GM19324 (cell line): ENCODE results near the gene UNC93A.
"Not testable (repeated sequence)": the region's sequence is repeated elsewhere in the genome, so short reads cannot be mapped to it uniquely, and the experiment has no call there.

ENCODE experiments used
- ATAC-seq: cut with Tn5 transposase; IDR thresholded peaks from one replicate; pipeline ENCODE4 v1.9.1; 2021; ENCODE audit warnings: mild to moderate bottlenecking, moderate library complexity; ENCODE audit not compliant: unreplicated experiment, low FRiP score

Gene UNC93A

DNA sequence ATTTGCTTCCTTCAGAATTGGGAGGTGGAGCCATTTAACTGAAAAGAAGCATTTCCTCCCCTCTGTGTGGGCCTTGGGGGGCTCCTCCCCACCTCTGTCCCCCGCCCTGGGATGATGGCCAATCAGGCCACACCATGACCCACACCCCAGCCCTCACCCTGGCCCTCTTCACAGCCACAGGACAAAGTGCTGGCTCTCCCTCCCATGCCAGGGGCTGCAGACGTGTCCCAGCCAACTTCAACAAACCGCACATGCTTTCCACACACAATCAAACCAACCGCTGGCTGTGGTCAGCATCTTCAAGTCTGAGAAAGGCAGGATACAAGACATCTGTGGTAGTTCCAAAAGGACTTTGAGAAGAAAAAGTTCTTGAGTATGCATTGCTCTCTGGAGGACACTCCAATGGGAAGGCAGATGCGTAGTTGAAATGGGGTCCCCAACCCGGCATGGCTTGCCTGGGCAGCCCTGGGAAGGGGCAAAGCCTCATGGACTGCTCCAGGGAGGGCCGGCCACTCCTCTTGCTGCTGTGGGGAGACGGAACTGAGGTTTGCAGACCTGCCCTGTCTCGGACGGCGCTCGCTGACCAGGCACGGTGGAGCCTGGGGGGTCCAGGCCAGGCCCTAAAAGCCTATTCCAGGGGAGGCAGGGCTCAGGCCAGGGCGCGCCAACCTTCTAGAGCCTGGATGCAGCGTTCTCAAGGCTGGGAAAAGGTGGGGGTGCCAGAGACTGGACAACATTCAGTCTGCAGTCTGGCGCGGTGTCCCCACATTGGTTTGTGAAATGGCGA, 45.9 kb downstream of the UNC93A start:
- no peak for ATAC-seq

DNA sequence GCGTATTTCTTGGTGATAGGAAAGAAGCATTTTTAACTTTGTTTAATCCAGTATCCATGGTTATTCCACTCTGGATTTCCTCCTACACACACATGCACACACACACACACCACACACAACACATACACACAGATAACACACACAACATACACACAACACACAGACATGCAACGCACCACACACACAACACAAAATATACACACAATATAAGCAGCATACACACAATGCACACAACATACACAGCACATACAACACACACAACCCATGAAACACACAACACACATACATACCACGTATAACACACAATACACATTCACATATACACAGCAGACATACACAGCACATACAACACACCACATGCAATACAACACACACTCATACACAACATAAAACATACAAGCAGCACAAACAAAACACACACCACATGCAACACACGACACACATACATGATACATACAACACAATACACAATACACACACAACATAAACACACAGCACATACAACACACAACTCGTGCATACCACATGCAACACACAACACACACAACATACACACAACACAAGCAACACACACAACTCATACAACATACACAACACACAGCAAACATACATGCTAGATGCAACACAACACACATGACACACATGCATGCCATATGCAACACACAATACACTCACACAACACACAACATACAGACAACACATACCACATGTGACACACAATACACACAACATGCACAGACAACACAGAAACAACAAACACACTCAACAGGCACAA, 46.7 kb downstream of the UNC93A start:
- no peak for ATAC-seq

DNA sequence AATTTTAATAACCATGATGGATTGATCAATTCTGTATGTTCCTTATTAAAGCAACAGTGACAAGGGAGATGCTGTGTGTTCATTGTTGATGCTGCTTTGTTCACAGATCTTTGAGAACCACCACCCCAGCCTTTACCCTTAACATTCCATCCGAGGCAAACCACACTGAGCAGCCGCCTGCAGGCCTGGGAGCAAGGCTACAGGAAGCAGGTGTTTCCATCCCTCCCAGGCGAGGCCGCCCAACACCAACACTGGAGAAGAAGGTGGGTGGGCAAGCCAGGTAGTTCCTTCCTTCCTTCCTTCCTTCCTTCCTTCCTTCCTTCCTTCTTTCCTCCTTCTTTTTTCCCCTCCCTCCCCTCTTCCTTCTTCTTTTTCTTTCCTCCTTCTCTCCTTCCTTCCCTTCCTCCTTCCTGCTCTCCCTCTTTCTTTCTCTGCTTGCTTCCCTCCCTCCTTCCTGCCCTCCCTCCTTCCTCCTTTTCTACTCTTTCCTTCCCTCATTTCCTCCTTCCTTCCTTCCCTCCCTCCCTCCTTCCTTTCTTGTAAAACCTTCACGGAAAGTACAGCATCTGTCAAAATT, 47.5 kb downstream of the UNC93A start:
- ATAC-seq, result no peak

DNA sequence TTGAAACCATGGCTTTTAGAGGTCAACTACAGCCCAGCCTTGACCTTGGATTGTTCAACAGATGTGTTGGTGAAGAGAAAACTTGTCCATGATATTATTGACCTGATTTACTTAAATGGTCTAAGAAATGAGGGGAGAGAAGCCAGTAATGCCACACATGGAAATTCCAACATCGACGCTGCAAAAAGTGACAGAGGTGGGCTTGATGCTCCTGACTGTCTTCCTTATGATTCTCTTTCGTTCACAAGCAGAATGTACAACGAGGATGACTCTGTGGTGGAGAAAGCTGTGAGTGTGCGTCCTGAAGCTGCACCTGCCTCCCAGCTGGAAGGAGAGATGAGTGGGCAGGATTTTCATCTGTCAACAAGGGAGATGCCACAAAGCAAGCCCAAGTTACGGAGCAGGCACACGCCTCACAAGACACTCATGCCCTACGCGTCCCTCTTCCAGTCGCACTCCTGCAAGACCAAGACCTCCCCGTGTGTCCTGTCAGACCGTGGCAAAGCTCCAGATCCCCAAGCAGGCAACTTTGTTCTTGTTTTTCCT, 50.0 kb downstream of the UNC93A start:
- ATAC-seq, result no peak

DNA sequence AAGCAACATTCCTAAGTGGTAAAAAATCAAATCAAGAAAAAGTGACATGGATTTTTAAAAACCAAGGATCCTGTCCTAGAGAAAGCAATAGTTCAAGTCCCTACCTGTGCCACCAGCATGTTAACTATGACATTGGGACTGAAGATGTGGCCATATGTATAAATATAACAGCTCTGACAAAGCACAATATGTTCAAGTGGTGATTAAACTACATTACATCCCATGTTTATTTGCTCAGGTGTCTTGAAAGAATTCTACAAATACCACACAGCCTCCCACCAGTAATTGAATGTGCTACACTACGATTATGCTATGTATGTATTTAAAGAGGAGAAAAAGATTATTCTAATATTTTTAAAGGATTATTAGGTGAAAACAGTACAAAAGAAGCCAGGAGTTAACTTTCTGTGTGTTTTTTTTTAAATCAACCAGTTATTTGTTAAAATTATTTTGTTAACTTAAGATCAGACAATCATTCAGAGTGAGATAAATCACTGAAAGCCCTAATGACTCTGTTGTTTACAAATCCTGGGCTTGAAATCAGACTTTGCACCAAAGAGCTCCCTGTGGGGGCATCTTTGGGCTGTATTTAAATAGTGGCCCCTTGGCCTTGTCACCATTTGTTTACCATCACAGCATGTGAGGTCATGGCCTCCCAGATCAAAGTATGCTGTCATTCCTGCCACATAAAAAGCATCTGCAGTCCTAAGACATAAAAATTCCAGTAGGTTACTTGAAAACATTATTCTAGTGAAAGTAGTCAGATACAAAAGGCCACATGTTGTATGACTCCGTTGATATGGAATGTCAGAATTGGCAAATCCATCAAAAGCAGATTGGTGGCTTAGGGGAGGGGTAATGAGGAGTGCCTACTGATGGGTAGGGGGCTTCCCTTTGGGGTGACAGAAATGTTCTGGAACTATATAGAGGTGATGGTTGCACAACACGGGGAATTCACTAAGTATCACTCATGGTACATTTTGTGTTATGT, 50.8 kb downstream of the UNC93A start:
- no peak for ATAC-seq

DNA sequence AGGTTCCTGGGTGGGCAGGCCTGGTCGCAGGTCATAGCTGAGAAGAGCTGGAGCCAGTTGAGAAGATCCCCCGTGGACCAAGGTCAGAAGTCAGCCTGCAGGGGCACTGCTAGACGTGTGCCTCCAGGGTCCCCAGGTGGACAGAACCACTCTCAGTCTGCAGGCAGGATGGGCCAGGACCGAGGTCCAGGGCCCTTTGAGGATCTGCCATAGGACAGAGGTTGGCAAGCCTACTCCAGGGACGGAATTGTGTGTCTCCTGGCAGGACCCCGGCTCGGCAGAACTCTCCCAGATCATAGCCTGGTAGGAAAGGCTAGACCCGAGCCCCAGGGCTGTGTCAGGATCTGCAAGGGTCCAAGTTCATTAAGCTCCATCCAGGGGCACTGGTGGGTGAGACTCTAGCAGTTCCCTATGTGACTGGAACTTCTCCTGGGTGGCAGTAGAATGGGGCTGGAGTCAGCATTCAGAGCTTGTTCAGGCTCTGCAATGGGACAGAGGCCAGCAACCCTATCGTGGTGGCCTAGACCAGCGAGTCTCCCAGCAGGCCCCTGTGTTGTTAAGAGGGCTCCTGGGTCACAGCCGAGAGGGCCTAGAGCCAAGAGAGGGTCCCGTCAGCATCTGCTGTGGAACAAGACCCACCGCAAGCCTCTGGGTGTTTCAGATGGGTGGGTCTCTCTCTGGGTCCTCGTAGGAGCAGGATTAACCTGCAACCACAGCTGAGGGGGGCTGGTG, 51.9 kb downstream of the UNC93A start:
- ATAC-seq, result no peak

DNA sequence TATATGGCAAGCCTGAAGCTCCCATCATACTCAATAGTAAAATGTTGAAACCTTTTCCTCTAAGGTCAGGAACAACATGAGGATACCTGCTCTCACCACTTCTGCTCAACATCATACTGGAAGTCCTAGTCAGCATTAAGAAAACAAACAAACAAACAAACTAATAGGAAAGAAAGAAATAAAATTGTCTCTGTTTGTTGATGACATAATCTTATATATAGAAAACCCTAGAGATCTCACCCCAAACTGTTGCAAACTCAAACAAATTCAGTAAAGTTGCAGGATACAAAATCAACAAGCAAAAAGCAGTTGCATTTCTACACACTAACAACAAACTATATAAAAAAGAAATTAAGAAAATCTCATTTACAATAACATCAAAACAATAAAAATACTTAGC, 54.2 kb downstream of the UNC93A start:
- ATAC-seq, result no peak

DNA sequence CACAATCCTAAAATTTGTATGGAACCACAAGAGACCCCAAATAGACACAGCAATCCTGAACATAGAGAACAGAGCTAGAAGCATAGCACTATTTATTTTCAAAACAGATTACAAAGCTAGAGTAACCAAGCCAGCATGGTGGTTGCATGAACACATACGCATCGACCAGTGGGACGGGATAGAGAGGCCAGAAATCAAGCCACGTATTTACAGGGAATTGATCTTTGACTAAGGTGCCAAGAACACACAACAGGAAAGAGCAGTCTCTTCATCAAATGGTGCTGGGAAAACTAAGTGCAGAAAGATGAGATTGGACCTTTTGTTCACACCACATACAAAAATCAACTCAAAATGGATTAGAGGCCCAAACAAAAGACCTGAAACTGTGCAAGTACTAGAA, 54.8 kb downstream of the UNC93A start:
- ATAC-seq, result no peak

DNA sequence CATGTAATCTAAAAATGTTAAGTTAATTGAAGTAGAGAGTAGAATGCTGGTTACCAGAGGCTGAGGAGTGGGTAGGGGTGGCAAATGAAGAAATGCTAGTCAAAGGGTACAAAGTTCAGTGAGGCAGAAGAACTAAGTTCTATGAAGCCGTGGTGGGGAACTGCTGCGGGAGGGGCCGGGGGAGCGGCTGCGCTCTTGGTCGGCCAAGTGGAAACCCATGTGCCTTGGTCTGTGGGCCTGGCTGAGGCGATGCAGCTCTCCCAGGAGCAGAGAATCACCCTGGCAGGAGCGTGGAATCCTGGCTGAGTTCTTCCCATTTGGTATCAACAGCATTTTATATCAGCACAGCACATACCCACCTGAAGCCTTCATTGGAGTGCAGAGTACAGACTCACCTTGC, 56.1 kb downstream of the UNC93A start:
- ATAC-seq, result no peak

DNA sequence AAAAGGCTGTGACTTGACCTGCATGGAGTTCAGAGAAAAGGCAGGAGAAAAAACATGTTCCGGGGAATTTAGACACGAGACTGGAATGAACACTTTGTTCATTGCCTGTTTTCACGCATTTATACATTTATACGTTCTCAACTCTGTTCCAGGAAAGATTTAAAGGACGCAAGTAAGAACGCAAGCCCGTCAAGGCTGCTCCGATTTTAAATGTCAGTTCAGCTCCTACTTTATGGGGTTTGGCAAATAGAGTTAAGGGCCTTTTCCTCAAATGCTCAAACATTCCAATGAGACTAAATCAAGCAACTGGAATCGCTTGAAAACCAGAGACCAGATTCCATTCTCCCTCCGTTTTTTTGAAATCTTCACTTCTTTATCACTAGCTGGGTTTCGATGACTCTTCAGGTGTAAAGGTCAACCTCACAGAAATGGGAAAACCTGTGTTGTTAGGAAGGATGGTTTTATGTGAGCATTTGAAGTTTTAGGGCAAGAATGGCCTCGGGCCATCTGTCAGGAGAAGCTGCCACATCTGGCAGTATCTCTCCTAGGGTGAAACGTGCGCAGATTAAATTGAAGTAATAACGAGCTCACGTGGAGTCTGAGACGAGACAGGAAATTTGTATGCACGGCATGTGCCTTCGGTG, 58.6 kb downstream of the UNC93A start:
- ATAC-seq, result no peak

DNA sequence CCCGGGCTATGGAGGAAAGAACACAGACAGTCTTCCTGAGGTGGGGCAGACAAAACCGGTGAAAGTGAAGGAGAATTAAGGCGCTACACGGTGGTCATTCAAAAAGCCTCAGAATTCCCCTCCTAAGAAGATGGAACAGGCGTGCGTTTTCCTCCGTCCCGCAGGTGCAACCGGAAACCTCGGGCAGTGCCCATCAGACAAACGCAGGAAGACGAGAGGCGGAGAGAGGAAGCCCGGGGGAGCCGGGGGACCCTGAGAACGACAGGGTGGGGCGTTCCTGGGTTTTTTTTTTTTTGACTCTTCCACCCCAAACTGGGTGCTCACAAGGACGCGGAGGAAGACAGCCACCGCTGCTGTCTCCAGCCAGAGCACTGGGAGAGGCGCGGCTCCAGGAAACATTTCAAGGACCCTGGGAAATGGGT, 59.2 kb downstream of the UNC93A start:
- no peak for ATAC-seq

DNA sequence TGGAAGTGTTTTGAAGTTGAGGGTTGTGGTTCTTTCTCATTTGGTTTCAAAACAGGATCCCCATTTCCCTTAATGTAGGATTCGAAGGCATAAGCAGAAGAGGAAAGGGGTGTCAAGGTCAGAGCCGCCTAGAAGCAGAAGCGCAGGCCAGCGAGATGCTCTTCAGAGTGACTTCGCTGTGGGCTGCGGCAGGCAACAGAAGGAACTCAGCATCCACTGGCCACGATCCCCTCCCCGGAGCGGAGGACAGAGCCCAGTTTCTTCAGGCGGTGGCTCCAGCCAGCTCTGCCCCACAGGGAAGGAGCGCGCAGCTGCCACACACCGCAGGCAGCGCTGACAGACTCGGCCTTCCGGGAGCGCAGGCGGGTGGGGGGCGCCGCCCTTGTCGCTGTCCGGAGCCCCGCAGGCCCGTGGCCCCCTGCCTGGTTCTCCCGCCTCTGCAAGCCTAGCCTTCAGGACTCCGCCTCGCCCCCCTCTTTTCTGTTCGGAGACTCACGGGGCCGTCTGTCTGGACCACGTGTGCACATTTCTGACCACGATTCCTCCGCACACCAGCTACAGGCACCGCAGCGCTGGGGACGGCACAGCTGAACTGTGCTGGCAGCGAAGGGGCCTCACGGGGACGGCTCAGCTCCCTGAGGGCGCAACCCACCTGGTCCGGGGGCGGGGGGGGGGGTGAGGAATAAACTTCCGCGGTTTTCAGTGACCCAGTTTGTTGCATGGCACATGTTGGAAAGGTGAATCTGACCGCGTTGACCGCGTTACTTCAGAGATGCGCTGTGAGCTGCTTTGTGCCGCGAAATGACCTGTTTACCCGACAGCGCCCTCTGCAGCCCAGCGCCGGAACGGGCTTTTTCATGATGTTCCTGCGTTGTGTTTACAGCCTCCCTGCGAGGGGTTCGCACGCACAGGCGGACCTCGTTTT, 59.9 kb downstream of the UNC93A start:
- no peak for ATAC-seq

DNA sequence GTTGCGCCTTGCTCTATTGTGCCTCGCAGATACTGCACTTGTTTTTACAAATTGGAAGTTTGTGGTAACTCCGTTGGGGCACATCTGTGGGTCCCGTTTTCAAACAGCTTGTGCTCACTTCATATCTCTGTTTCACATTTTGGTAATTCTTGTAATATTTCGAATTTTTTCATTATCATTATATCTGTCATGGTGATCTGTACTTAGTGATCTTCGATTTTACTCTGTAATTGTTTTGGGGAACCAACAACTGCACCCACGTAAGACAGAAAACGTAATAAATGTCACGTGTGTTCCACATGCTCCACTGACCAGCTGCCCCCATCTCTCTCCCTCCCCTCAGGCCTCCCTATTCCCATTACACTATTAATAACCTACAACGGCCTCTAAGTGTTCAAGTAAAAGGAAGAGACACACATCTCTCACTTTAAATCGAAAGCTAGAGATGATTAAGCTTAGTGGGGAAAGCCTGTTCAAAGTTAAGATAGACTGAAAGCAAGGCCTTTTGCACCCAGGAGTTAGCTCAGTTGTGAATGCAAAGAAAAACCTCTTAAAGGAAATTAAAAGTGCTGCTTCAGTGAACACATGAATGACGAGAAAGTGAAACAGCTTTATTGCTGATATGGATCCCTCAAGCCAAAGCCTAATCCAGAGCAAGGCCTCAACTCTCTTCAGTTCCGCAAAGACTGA, 60.7 kb downstream of the UNC93A start:
- no peak for ATAC-seq

DNA sequence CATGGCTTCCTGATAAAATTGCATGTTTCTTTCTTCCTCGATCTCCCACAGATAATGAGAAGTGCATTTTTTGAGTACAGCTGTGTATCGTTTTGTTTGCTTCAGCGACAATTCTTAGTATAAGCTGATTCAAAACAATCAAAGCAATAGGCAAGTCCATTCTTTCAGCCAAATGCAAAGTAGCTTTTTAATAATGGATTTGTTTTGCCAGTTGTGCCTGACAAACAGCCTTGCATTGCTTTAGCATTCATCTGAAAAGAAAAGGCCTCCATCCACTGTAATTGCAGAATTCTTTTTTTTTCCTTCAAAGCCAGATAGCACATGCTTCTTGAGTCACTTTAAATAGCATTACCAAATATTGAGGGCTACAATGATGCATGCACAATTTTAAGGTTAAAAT, 65.8 kb downstream of the UNC93A start:
- no peak for ATAC-seq

DNA sequence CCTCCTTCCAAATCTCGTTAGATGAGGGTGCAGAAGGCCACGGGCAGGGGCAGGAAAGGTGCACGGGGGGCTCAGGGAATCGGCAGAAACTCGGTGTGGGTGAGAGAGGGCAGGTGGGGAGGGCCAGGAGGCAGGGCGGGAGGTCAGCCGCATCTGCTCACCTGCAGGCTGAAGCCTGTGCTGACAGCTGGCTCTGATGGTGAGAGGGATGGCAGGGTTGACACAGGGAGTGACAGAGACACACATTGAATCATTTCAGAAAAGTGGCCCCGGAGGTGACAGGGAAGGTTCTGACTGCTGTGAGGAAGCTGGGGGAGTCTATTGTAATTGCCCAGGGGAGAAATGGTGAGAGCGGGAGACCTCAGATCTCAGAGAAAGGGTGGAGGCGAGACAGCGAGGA, 67.3 kb downstream of the UNC93A start:
- not testable (repeated sequence) for ATAC-seq

DNA sequence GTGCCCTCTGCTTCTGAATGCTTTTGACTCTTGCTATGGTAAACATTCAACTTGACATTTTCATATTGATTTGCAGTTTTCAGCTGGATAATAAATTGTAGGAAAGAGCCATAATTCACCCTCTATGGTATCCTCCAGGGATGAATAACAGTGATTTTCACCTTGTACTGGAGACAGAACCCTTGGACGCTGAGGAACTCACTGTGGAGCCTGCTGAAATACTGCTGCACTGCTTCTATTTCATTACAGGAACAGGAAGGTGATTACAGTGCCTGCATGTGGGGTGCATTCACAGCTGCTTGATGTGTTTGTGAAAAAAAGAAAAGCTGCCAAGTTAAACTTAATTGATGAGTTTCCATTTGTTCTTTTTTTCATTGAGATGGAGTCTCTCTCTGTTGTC, 70.1 kb downstream of the UNC93A start:
- not testable (repeated sequence) for ATAC-seq
